GM23248 (cell line): ENCODE data around the gene FAM210B.

Source experiments
- EZH2 ChIP-seq: fragments of 200-600 bp; sonication (generic); IDR thresholded peaks from 2 replicates; pipeline ENCODE4 v1.6.1; 2018; ENCODE audit warnings: antibody characterized with exemption, mild to moderate bottlenecking; ENCODE audit not compliant: insufficient read depth, poor library complexity, severe bottlenecking
- EZH2phosphoT487 ChIP-seq: fragments of 200-600 bp; sonication (generic); IDR thresholded peaks from 2 replicates; pipeline ENCODE4 v1.6.1; 2018; ENCODE audit warnings: antibody characterized with exemption, moderate library complexity, mild to moderate bottlenecking, low read depth; ENCODE audit not compliant: insufficient read depth

DNA sequence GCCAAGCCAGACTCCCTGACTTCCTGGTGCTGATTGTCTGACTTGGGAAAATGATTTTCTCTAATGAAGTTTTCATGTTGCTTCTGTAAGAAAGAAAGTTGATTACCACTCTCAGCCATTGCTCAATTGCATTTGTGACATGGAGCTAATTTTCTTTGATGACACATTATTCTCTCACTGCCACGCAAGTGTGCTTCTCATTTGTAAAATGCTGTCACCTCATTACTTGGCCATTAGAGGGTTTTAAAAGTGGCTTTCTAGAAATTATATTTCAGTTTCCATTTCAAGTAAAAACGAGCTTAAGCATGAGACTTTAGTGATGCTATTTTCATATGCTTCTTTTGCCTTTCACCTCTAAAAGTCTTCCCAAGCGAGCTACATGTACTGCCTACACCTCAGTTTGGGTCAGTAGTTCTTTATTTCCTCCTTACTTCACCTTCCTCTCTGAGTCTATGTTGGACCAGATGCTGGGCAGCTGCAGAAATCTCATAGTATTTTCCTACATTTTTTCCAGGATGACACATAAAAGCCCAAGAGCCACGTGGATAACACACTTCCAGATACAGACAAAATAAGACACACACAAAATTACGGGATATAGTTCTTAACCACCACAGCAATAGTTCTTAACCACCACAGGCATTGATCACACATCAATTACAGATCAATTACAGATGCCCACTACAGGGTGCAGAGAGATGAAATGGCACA, 6.3 kb upstream of the FAM210B start:
- TF ChIP-seq EZH2phosphoT487 = no peak
- no peak for TF ChIP-seq EZH2
